ENCODE measurements around the gene SPAG9.

SPAG9 gene

DNA sequence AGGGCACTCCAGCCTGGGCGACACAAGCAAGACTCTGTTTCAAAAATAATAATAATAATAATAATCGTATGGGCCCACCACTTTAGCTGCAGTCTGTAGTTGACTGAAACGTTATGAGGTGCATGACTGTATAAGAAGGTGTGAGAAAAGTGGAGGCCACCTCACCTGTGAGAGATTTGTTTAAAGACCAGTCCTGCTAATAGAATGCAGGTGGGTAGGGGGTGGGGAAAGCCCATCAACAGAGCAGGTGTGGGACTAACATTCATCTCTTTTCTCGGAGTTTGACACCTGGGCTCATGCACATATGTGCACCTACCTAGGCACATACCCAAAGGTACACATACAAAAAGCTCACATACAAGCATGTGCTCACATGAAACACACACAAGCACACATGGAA, 186.5 kb downstream of the SPAG9 start:
- no peak for DNase-seq

DNA sequence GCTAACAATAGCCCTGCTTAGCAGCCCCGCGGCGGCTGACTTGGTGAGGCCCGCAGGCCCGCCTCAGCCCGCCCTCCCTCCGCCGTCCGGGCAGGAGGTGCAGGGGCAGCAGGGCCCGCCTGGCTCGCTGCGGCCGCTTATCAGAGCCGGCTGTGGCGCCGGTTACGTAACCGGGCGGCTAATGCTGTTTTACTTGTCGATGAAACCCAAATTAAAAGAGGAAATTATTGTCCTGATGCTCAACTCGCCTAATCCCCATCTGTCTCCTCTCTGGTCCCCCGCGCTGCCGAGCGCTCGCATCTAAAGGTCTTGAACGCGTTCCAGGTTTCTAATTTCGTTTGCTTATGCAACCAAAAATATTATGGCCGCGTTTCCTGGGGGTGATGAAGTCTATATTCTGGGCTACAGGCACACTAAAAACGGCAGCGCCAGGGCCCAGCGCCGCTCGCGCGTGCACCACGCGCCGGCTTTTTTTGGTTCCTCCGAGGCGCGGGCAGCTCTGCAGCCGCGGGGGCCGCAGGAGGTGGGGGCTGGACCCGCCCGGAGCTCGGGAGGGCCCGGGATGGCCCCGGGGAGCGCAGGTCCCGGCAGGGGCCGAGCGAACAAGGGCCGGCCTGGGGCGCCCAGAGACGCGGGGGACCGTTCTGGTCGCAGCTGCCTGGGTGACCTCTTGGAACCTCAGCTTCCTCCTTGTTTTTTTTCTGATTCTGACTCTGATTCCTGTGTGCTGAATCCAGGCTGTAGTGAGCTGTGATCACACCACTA, 189.3 kb downstream of the SPAG9 start:
- DNase-seq, result peak; percentile 54

DNA sequence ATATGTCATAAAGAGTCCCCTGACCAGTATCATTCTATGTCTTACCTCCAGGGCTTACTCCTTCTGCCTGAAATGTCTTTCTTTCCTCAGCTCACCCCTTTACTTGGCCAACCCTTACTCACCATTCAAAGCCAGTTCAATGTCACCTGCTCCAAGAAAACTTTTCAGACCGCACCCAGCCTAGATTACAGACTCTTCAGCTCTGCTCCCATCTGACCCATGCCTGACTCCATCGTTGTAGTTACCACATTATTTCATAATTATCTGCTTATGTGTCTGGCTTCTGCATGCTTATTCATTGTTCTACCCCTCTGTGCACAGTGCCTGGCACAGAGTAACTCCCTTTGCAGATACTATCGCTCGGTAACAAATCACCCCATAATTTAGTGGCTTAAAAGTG, 192.0 kb downstream of the SPAG9 start:
- DNase-seq, result no peak

DNA sequence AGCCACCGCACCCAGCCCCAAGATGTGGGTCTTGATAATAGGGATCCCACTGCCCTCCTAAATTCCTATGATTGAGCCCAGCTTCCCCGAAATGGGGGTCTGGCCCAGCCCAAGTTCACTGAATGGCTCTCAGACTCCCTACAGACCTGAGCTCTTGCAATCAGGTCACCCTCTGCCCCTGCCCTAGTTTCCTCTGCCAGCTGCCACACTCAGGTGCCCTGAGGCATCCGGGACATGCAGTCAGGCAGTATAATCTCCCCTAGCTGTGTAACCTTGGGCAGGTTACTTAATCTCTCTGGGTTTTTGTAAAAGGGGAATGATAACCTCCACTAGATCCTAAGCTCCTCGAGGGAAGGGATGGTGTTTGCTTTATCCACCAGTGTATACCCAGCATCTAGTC, 193.4 kb downstream of the SPAG9 start:
- DNase-seq, result no peak

DNA sequence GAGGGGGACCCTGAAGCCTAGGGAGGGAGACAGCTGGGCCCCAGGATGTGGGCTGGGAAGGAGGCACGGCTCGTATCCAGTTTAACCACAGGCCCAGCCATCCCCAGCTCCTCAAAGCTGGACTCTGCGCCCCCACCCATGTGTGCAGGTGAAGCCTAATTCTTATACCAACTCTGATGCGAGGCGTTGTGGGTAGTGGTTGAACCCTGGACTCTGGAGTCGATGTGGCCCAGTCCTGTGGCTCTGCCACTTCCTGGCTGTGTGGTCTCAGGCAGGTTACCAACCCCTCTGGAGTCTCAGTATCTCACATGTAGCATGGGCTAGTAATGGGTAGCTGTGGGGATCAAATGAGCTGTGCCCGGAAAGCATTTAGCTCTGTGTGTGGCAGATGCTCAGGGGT, 194.1 kb downstream of the SPAG9 start:
- DNase-seq, result no peak

DNA sequence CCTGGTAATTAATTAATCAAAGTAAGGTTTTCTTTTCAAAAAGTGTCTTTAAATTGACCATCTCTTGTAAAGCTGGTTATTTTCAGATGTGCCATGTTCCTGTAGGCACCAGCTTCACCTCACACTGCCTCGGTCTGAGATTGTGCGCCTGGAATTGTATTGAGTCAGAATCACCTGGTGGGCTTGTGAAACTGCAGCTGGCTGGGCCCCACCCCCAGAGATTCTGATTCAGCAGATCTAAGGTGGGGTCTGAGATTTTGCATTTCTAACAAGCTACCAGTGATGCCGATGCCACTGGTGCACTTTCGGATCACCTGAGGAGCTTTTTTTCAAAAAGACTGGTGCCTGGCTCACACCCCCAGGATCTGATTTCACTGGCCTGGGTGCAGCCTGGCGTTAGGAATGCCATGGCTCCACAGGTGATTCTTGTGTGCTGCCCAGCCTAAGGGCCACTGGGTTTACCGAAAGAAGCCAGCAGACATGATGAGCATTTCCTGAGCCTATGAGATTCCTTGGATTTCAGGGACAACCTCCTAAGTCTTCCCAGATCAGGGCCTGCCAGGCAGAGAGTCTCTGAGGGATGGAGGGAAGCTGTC, 195.3 kb downstream of the SPAG9 start:
- no peak for DNase-seq

DNA sequence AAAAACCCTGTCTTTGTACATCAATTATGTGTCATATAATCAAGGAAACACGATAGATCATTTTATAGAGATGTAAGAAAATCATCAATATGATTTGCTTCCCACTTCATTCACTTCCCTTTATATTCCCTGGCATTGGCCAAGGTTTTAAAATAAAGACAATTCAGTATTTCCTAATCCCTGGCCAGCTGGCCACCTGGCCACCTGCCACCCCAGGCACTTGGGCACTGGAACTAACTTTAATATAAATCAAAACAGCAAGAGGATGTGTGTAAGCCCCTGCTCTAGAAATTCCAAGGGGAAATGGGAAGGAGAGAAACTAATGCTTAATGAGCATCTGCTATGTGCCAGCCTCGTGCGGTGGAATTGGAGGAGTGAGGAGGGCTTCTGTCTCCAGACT, 195.9 kb downstream of the SPAG9 start:
- no peak for DNase-seq

DNA sequence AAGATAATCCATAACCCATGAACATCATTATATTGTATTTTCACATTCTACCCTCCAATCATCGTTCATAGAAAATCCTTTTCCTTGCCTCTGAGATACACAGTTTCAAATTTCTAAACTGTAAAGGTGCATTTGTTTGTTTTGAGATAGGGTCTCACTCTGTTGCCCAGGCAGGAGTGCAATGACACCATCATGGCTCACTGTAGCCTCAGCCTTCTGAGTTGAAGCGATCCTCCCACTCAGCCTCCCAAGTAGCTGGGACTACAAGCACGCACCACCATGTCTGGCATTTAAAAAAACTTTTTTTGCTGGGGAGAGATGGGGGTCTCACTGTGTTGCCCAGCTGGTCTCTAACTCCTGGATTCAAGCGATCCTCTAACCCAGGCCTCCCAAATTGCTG, 196.4 kb downstream of the SPAG9 start:
- no peak for DNase-seq

DNA sequence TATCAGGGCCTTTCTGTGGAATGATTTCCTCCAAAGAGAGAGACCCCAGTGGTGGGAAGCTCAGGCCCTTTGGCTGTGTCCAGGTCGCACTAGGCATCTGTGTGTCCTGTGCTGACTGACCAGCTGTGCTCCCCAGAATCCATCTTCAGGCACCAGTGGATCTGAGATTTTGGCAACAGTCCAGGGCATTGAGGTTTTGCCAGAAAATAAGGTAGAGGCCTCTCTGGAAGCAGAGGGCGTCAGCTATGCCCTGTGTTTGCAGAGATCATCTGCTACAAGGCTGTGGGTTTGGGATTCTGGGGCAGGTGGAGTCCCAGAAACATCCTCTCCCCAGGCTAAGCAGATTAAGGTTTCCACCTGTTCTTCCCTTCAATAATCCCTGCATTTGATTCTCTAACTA, 197.1 kb downstream of the SPAG9 start:
- no peak for DNase-seq

DNA sequence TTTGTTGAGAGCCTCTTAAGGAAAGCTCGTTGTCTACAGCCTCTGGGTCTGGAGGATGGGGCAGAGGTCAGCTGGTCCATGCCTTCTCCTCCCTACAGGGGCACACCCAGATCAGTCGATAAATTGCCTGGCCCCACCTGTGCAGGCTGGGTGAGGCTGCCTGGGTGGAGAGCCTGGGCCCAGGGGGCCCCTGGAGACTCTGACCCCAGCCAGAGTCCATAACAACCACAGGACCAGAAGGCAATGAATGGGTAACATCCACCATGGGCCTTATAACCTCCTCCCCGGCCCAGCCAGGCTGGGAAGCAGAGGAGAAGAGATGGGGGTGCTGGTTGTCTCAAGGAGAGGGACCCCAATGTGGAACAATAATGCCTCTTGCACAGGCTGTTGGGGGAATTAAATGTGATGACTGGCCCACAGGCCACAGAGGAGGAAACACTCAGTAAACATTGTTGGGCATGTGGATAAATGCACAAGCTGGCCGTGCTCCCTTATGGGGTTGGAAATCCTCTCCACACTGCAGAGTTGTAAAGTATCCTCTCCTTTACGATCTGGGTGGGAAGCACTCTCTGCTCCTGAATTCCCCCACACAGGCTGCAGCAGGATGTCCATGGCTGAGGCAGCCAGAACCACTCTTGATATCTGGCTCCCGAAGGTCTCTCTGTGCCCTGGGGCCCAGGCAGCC, 197.8 kb downstream of the SPAG9 start:
- no peak for DNase-seq

DNA sequence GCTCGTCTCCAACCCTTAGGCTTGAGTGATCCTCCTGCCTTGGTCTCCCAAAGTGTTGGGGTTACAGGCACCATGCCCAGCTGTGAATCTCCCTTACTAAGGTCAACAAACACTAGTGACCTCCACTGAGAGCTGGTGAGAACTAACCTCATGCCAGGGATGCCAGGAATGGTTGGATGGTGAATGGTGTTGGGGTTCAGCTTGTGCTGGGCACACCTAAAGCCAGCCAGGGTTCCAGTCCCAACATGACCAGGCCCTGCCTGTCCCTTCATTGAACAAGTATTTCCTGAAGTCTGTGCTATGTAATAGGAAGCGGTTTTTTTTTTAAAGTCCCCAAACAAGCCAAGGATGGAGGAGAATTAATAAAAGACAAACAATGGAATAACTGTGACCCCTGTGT, 198.6 kb downstream of the SPAG9 start:
- no peak for DNase-seq

DNA sequence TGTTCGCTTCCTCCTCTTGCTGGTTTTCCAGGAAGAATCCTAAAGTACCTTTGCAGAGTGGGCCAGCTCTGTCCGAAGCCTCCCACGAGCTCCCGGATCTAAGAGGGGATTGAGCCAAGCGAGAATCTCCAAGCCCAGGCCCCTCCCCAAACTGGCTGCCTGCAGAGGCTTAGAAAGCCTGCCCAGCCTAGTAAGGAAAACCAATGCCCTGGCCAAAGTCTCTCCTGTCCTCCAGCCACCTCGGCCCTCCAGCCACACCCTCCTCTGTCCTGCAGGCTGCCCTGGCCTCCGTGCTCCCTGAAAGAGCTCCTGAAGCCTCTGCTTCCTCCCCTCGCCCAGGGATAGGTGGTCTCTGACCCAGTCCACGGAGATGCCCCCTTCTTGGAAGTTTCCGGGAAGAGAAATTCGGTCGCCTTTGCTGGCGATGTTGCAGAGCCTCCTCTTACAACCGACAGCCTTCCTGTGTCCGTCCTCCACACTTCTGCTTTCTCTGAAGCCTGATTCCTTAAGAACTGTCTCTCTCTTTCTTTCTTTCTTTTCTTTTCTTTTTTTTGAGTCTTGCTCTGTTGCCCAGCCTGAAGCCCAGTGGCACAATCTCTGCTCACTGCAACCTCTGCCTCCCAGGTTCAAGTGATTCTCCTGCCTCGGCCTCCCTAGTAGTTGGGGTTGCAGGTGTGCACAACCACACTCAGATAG, 199.6 kb downstream of the SPAG9 start:
- DNase-seq, result no peak

DNA sequence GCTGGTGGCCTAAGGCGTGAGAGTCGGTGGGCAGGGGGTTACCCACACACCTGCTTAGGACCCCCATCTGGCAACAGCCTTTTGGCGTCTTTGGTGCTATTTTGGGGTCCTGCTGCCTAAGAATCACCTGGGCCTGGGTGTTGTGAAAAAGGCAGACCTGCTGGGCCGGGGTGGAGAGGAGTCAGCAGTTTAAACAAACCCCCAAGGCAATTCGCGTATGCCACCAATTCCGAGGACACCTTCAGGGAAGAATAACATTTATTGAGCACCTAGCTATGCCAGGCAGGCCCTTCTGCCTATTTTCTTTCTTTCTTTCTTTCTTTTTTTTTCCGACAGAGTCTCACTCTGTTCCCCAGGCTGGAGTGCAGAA, 200.6 kb downstream of the SPAG9 start:
- DNase-seq, result no peak

DNA sequence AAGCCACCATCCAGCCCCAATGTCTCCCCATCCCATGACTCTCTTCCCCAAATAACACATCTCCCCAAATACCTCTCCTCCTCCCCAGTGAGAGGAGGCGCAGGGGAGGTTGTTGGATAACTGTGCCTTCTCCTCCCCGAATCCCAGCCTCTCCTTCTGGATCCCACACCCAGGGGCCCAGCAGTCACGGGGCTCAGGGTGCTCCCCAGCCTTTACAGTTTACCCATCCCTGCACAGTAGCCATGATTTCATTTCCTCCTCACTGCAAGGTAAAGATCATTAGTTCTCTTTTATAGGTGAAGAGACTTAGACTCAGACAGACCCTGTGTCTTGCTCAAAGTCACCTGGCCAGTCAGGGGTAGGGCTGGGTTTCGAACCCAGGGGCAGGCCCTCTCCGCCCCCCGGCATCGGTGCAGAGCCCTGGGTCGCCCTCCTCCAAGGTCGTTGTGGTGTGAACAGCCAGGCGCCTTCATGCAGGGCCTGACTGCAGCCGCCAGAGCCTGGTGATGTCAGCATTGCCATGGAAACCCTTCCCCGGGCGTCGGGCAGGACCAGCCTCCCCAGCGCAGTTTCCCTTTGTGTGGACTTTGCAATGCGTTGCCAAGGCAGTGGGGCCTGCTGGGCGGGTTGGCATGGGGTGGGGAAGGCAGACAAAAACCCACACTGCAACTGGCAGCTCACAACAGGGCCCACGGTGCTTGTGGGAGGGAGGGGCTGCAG, 201.2 kb downstream of the SPAG9 start:
- peak; percentile 66 for DNase-seq

DNA sequence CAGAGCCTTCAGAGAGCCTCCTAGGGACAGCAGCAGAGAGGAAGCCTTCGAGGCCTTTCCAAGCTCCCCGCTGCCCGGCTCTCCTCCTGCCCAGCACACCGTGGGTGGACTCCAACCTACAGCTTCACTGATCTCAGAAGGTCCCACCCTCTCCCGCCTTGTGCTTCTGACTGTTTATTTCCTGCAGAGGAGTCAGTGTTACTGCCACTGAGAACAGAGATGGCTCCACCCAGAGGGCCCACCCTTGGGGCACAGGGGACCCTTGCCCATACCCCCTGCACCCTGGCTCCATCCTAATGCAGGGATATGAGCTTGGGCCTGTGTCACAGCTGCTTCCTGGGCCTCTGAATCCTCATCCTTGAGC, 201.8 kb downstream of the SPAG9 start:
- no peak for DNase-seq

DNA sequence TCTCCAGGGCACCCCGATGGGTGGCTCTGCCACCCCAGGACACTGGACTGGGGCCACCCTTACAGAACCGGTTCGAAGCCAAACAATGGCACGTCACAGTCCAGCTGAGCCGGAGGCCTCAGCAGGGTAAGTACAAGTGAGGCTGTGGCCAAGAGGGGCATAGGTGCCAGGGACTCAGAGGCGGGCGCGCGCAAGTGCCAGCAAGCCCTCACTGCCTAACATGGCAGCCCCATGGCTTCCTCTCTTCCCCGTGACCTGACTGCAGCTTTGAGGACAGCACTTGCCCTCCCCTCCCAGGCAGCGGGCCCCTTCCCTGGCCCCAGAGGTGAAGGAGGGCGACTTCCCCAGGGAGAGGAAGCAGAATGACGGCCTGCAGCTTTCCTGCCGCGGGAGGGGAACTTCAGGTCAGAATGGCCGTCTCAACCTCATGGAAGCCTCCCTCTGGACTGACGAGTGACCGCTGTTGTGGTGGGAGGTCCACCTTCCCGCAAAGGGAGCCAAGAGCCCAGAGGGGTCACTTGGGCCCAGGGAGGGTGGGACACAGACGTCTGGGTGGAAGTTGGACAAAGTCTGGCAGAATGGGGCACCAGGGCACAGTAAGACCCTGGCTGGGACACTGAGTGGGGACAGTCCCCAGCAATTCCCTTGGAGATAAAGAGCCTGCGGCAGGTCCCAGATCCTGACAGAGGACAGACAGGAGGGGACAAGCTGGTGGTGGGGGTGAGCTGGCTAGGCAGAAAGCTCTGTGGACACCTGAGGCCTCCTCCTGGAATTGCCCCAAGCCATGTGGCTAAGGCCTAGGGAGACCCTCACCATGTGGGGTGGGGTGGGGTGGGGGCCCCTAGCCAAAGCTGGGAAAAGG, 202.4 kb downstream of the SPAG9 start:
- DNase-seq, result no peak

DNA sequence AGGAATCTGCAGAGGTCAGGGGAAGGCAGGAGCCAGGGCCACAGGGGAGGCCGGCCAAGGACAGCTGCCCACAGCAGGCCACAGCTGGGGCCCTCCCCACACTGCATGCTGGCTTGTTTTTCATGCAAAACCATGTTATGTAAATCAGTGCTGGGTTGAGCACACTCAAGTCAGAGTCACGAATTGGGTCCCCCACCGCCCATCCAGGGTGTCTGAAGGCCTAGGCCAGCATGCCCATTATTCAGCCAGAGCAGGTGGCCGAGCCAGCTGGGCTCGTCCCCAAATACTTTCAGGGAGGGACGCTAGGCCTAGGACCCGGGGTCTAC, 203.3 kb downstream of the SPAG9 start:
- DNase-seq, result no peak

DNA sequence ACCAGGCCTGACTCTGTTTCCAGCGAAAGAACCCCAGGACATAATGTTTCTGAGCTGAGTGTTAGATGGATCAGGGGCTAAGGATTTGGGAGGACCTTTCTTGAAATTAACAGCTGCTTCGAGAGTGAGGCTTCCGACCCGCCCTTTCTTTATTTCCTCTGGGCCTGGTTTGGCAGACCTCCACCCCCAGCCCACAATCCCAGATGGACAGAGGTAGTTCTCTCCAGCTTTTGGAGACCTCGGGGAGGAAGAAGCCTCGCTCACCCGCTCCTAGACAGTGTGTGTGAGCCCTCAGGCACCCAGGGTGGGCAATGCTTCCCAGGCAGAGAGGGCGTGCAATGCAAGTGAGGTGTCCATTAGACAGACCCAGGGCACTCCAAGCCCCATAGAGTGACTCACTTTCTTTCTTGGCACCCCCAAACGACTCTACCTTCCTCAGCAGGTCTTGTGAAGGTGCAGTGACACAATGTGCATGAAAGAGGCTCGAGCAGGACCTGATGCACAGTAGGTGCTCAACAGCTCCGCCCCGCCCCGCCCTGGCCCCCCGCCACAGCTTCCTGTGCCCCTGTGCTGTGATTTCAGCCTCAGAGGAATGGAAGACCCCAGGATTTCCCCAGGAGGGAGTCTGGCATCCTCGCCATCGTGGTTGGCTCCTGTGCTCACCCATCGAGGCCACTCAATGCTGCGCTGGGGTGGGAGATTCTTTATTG, 203.8 kb downstream of the SPAG9 start:
- no peak for DNase-seq

DNA sequence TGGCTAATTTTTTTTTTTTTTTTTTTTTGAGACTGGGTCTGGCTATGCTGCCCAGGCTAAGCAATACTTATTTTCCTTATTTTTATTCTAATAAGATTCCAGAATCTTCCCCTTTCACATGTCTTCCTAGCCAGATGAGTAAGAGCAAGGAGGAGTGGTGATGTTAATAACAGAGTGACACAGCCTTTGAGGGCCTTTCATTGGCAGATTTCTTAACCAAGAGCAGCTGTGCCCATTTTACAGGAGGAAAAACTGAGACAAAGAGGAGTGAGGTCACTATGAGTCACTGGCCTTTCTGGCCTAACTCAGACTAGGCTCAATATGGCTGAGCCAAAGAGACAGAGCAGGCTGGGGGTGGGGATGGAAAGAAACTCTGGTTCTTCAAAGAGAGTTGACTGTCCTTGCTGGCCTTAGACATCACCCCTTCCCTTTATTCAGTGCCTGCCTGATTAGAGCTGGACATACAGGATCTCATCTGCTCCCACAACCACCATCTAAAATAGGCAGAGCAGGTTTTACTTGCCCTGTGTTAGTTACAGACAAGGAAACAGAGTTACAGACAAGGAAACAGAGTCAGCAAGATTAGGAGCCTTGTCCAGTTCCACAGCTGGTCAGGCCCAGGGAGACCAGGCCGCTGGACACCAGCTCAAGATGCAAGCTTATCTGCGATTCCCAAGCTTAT, 204.5 kb downstream of the SPAG9 start:
- DNase-seq, result no peak

DNA sequence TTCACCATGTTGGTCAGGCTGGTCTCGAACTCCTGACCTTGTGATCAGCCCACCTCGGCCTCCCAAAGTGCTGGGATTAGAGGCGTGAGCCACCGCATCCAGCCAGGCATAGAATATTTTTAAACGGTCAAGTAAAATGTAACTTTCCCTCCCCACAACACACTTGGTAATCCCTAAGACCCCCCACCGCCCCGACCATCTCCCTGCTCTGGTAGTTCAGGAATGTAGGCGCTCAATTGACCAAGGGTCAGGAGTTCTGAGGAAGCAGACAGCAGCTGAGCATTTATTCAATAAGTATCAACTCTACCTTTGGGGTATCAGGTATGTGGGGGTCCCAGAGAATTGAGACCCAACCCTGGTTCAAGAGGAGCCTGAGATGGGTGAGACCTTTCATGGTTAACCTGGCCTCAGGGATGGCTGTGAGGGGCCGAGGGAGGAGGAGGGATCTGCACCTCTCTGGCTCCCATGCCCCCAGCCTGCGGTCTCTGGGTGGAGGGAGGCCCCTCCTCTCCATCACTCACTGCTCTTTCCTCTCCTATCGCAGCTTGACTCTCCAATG, 206.1 kb downstream of the SPAG9 start:
- no peak for DNase-seq

DNA sequence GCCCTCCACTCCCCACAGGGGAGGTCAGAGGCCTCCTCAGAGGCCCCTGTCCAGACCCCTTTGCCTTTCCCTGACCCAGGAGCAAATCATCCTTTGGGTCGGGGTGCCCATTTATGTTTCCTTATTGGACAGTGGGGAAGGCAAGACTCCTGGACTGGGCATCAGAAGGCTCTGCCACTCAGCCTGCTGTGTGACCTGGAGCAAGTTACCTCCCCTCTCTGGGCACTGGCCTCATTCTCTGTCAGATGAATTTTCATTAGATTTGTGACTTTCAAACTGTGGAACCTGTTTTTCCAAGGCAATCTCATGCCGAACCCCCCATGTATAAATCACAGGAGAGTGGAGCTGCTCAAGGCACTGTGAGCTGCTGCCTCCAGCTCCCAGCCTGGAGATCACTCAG, 207.5 kb downstream of the SPAG9 start:
- no peak for DNase-seq
